Naive thymus-derived CD4-positive, alpha-beta T cell (primary cell): ENCODE measurements around the gene ATP2B2. TPM values are rescaled to one million over a fixed set of nuclear protein-coding genes. Genes with fewer than 3 reads are reported as not detected.

Experiments
- ATAC-seq: fragments of 150-1000 bp; cut with Tn5 transposase; 2 replicates; pipeline ENCODE4 v1.10.0; 2021; ENCODE audit warnings: mild to moderate bottlenecking, moderate library complexity
- CTCF ChIA-PET: fragments of 350-600 bp; sonication (Branson Sonifier 250); formaldehyde crosslinking; loops from one replicate; lab custom pipeline; 2021; ENCODE audit warnings: antibody characterized with exemption; lab: Charles Lee
- POLR2A ChIA-PET: fragments of 350-600 bp; sonication (Branson Sonifier 250); formaldehyde crosslinking; loops from one replicate; lab custom pipeline; 2021; ENCODE audit warnings: antibody characterized with exemption, inconsistent platforms; lab: Charles Lee
- DNase-seq, 9 donors: peaks; one replicate each; pipeline versions ENCODE4 v3.0.0 to v3.0.0-alpha.2; 2020 to 2022; ENCODE audit warnings: mixed read lengths in 1 of 9
- H3K27ac ChIP-seq: one replicate; pipeline ENCODE4 v1.7.0; 2013; ENCODE audit warnings: mild to moderate bottlenecking, low read depth, low read length, moderate library complexity
- H3K27me3 ChIP-seq, 2 donors: one replicate each; pipeline ENCODE4 v1.7.0; 2013; ENCODE audit warnings: low read length in 2 of 2, mild to moderate bottlenecking in 2 of 2, moderate library complexity in 2 of 2; ENCODE audit not compliant: control insufficient read depth in 2 of 2, insufficient read depth in 2 of 2
- H3K36me3 ChIP-seq, 3 experiments: 1 replicate in 2 of 3; 2 replicates in 1 of 3; pipeline ENCODE4 v1.7.0; 2013; ENCODE audit warnings: low read length in 3 of 3, mild to moderate bottlenecking in 3 of 3, moderate library complexity in 1 of 3; ENCODE audit not compliant: insufficient read depth in 3 of 3, control insufficient read depth in 2 of 3
- H3K4me1 ChIP-seq, 2 donors: one replicate each; pipeline ENCODE4 v1.7.0; 2013; ENCODE audit warnings: low read length in 2 of 2, mild to moderate bottlenecking in 2 of 2, moderate library complexity in 1 of 2; ENCODE audit not compliant: control insufficient read depth in 2 of 2, insufficient read depth in 2 of 2
- H3K4me3 ChIP-seq: 2 replicates; pipeline ENCODE4 v1.7.0; 2013; ENCODE audit warnings: mild to moderate bottlenecking, low read length
- H3K9me3 ChIP-seq, 3 experiments: 1 replicate in 2 of 3; 2 replicates in 1 of 3; pipeline ENCODE4 v1.7.0; 2013; ENCODE audit warnings: low read length in 3 of 3; ENCODE audit not compliant: control insufficient read depth in 2 of 3
- H3K27ac Mint-ChIP-seq, 9 donors: one replicate each; pipeline ENCODE4 v1.8.0; 2020 to 2022; ENCODE audit warnings: mixed read lengths in 9 of 9, mild to moderate bottlenecking in 8 of 9, moderate library complexity in 5 of 9, inconsistent platforms in 2 of 9
- H3K27me3 Mint-ChIP-seq, 5 donors: one replicate each; pipeline ENCODE4 v1.8.0; 2021 to 2022; ENCODE audit warnings: mixed read lengths in 5 of 5, mild to moderate bottlenecking in 1 of 5
- H3K36me3 Mint-ChIP-seq, 5 donors: one replicate each; pipeline ENCODE4 v1.8.0; 2020 to 2022; ENCODE audit warnings: mixed read lengths in 5 of 5, mild to moderate bottlenecking in 3 of 5, inconsistent platforms in 1 of 5
- H3K4me1 Mint-ChIP-seq, 7 donors: one replicate each; pipeline ENCODE4 v1.8.0; 2020 to 2022; ENCODE audit warnings: mixed read lengths in 7 of 7, mild to moderate bottlenecking in 3 of 7, inconsistent platforms in 1 of 7
- H3K4me3 Mint-ChIP-seq, 10 donors: one replicate each; pipeline ENCODE4 v1.8.0; 2020 to 2022; ENCODE audit warnings: mild to moderate bottlenecking in 10 of 10, mixed read lengths in 10 of 10, moderate library complexity in 6 of 10, inconsistent platforms in 2 of 10
- H3K9me3 Mint-ChIP-seq, 11 donors: one replicate each; pipeline ENCODE4 v1.8.0; 2020 to 2022; ENCODE audit warnings: mixed read lengths in 11 of 11, mild to moderate bottlenecking in 4 of 11, inconsistent platforms in 1 of 11, moderate library complexity in 1 of 11
- intact Hi-C, 2 donors: fragments of 100-400 bp; cut with micrococcal nuclease; formaldehyde crosslinking; loops; one replicate each; pipeline ENCODE4 v1.15.1; 2023
- polyA plus RNA-seq, 2 donors: library from polyadenylated mRNA; unstranded; fragments of 300-500 nt; fragmentation: Illumina TruSeq; gene quantifications; one replicate each; pipeline ENCODE4 v1.2.3, GENCODE V29; 2021
- total RNA-seq, 6 experiments: library from RNA in 5 of 6; stranded (reverse) in 5 of 6; gene quantifications; 1 replicate in 5 of 6; 2 replicates in 1 of 6; pipeline ENCODE4 v1.2.3 and lab custom pipeline; 2021 to 2026

The ATP2B2 gene
- total and polyA plus RNA-seq, 7 experiments from 2014 or later: not detected

DNA sequence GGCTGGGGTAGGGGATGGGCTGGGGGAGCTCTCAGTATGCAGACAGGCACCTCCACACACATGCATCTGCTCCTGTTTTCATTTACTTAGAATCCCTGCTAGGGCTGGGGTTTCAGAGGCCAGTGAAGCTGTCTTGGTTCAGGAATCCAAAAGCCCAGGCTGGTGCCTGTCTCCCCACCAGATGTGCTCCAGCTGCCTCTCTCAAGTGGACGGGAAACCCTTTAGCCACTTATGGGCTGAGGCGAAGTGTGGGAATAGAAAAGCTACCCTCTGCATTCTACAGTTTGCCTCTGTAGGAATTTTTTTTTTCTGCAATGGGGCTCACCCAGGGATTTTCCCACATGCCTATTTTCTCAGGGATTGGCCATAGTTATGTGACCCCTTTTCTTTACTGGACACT is 72.5 kb downstream of the ATP2B2 start:
- Histone ChIP-seq H3K4me1 (peaks cover 14 to 18% of the 10 kb centered on the region in 2 donors), H3K27me3 (no peaks in the 10 kb centered on the region), H3K9me3 (no peaks in the 10 kb centered on the region), H3K36me3 (no peaks in the 10 kb centered on the region), H3K27ac (no peak overlapping the region), H3K4me3 (no peak overlapping the region)
- Mint-ChIP-seq H3K27me3 (peaks cover 0 to 6% (median 0%) of the 10 kb centered on the region in 5 donors), H3K4me1 (peaks cover 15 to 25% (median 20%) of the 10 kb centered on the region in 7 donors), H3K36me3 (no peaks in the 10 kb centered on the region), H3K4me3 (no peak overlapping the region), H3K9me3 (no peaks in the 10 kb centered on the region), H3K27ac (no peak overlapping the region)
- POLR2A ChIA-PET: no interaction called here
- intact Hi-C loops: loop anchor here in 1 of 2 donors (10.0 kb wide), 1 partner anchor 72 kb away; the partner anchor contains the start of gene ATP2B2
- ATAC-seq (no peak), DNase-seq (no peak)
- CTCF ChIA-PET: interaction anchor here (0.5 to 1.3 kb wide), 2 partner anchors 15 to 766 kb away, joined by 3 read pairs; no protein-coding TSS in a partner anchor

GRCh38 chr3:10432156-10432845 is 73.1 kb downstream of the ATP2B2 start:
- no peak for ATAC-seq
- Histone ChIP-seq H3K9me3 (no peaks in the 10 kb centered on the region), H3K27ac (no peak overlapping the region), H3K27me3 (no peaks in the 10 kb centered on the region), H3K36me3 (no peaks in the 10 kb centered on the region), H3K4me1 (peaks cover 8 to 11% of the 10 kb centered on the region in 2 donors), H3K4me3 (no peak overlapping the region)
- Mint-ChIP-seq H3K27ac (peak overlapping the region in 1 of 9 donors; percentile 62), H3K4me1 (peaks cover 10 to 18% (median 13%) of the 10 kb centered on the region in 7 donors), H3K9me3 (no peaks in the 10 kb centered on the region), H3K36me3 (no peaks in the 10 kb centered on the region), H3K27me3 (peaks cover 0 to 6% (median 0%) of the 10 kb centered on the region in 5 donors), H3K4me3 (no peak overlapping the region)
- CTCF ChIA-PET: interaction anchor here (0.5 kb wide), 1 partner anchor 765 kb away, joined by 3 read pairs; no protein-coding TSS in a partner anchor
- DNase-seq: no peak
- POLR2A ChIA-PET: interaction anchor here (0.6 to 0.8 kb wide), 2 partner anchors 15 to 541 kb away, joined by 4 read pairs; no protein-coding TSS in a partner anchor
- intact Hi-C loops: loop anchor here in 1 of 2 donors (10.0 kb wide), 1 partner anchor 72 kb away; the partner anchor contains the start of gene ATP2B2

DNA sequence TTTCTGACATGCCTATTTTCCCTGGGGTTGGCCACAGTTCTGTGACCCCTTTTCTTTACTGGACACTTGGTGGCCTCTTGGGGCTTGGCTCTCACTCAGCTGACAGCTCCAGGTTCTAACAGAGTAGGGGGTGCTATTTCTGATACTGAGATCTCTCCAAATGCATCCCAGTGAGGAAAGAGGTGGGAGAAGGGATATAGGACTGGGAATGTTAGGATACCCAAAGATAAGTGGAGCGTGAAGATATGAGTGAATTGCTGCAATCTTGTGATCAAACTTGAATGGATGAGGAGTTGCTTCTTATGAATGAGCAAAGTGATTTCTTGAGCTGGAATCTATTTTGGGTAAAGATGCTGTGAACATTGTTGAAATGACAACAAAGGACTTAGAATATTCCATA is 74.6 kb downstream of the ATP2B2 start:
- Histone ChIP-seq H3K36me3 (no peaks in the 10 kb centered on the region), H3K4me3 (no peak overlapping the region), H3K9me3 (no peaks in the 10 kb centered on the region), H3K27ac (no peak overlapping the region), H3K4me1 (no peaks in the 10 kb centered on the region), H3K27me3 (no peaks in the 10 kb centered on the region)
- POLR2A ChIA-PET: no interaction called here
- no peak for DNase-seq
- Mint-ChIP-seq H3K9me3 (no peaks in the 10 kb centered on the region), H3K27me3 (peaks cover 0 to 6% (median 0%) of the 10 kb centered on the region in 5 donors), H3K4me3 (no peak overlapping the region), H3K36me3 (no peaks in the 10 kb centered on the region), H3K4me1 (peaks cover 0 to 6% (median 3%) of the 10 kb centered on the region in 7 donors), H3K27ac (peak overlapping the region in 1 of 9 donors; percentile 66)
- intact Hi-C loops: loop anchor here in 1 of 2 donors (10.0 kb wide), 1 partner anchor 74 kb away; the partner anchor contains the start of gene ATP2B2
- no peak for ATAC-seq
- CTCF ChIA-PET: no interaction called here

DNA sequence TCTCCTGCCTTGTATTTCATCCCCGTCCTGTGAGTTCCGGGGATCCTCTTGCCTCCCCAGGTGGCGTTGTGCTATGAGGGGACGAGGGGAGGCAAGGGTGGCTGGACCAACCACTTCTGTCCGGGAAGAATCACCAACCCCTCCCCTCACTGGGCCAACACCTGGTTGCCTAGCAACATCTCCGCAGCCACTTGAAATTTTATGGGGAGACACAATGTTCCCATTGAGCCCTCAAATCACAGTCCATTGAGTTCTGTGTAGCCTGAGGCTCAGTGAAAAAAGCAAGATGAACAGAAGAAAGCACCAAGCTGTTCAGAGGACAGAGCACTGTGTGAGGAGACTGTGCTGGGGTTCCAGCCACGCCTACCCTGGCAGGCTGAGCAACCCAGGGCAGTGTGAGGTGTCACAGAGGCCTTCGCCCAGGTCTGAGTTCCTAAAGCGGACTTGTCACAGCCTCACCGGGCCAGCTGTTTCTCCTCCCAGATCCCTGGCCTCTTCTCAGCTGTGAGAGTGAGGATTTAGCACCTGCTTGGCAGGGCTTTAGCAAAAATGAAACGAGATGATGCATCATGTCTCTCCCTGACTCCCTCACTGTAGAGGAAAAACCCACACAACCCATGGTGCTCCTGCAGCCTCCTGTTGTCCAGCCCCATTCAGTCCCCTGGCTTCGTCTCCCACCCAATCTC is 76.8 kb downstream of the ATP2B2 start:
- POLR2A ChIA-PET: no interaction called here
- Histone ChIP-seq H3K36me3 (no peaks in the 10 kb centered on the region), H3K4me1 (no peaks in the 10 kb centered on the region), H3K27ac (no peak overlapping the region), H3K9me3 (no peaks in the 10 kb centered on the region), H3K4me3 (no peak overlapping the region), H3K27me3 (no peaks in the 10 kb centered on the region)
- intact Hi-C loops: no loop called here
- Mint-ChIP-seq H3K9me3 (no peaks in the 10 kb centered on the region), H3K27me3 (peaks cover 0 to 6% (median 0%) of the 10 kb centered on the region in 5 donors), H3K27ac (no peak overlapping the region), H3K4me1 (peaks cover 0 to 3% (median 0%) of the 10 kb centered on the region in 7 donors), H3K36me3 (no peaks in the 10 kb centered on the region), H3K4me3 (no peak overlapping the region)
- CTCF ChIA-PET: no interaction called here
- DNase-seq (no peak), ATAC-seq (no peak)

- ATAC-seq: no peak
- CTCF ChIA-PET: no interaction called here
- no peaks in the 10 kb centered on the region for H3K9me3 ChIP-seq
- H3K4me1 Mint-ChIP-seq: peaks cover 0 to 3% (median 0%) of the 10 kb centered on the region in 7 donors
- H3K4me3 Mint-ChIP-seq: no peak overlapping the region
- no peaks in the 10 kb centered on the region for H3K4me1 ChIP-seq
- H3K27ac Mint-ChIP-seq: no peak overlapping the region
- POLR2A ChIA-PET: no interaction called here
- peaks cover 0 to 6% (median 0%) of the 10 kb centered on the region in 5 donors for H3K27me3 Mint-ChIP-seq
- intact Hi-C loops: no loop called here
- H3K4me3 ChIP-seq: no peak overlapping the region
- no peaks in the 10 kb centered on the region for H3K36me3 Mint-ChIP-seq
- H3K36me3 ChIP-seq: no peaks in the 10 kb centered on the region
- H3K27ac ChIP-seq: no peak overlapping the region
- H3K27me3 ChIP-seq: no peaks in the 10 kb centered on the region
- no peaks in the 10 kb centered on the region for H3K9me3 Mint-ChIP-seq
- DNase-seq: no peak
Measured at GRCh38 chr3:10426346-10427220, 78.8 kb downstream of the ATP2B2 start.

DNA sequence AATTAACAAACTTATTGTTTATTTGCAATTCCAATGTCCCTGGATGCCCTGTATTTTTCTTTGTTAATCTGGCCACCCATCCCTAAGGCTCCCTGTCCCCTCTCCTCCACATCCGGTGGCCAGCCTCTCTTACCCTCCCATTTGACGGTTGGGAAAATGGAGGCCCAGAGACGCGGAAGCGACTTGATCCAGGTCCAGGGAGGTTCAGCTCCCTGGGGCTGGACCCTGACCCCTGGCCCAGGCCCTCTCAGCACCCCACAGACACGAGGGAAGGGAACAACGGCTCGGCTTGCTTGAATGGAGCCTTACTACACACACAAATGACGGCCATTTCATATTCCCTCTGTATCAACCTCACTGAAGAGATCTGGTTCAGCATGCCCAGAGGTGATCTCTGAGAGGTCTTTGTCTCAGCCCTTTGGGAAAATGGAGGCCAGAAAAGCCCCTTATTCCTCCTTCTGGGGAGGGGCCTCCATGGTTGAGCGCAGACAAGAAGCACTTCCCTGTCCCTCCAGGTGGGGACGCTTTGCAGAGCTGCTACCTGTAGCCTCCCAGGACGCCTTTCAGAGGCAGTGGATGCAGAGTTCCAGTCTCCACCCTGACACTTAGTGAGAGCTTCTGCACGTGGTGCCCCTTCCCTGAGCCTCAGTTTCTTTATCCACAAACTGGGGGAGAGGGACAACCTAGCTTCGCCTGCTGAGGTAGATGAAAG is 82.1 kb downstream of the ATP2B2 start:
- Histone ChIP-seq H3K36me3 (no peaks in the 10 kb centered on the region), H3K4me1 (peaks cover 0 to 7% of the 10 kb centered on the region in 2 donors), H3K9me3 (no peaks in the 10 kb centered on the region), H3K27ac (no peak overlapping the region), H3K4me3 (no peak overlapping the region), H3K27me3 (no peaks in the 10 kb centered on the region)
- Mint-ChIP-seq H3K27me3 (no peaks in the 10 kb centered on the region), H3K4me3 (no peak overlapping the region), H3K36me3 (no peaks in the 10 kb centered on the region), H3K4me1 (peaks cover 0 to 11% (median 4%) of the 10 kb centered on the region in 7 donors), H3K27ac (no peak overlapping the region), H3K9me3 (no peaks in the 10 kb centered on the region)
- DNase-seq (no peak), ATAC-seq (no peak)
- ChIA-PET CTCF (no interaction called here), POLR2A (interaction anchor here (0.5 kb wide), 1 partner anchor 1005 kb away, joined by 3 read pairs; no protein-coding TSS in a partner anchor)
- intact Hi-C loops: no loop called here
